Endothelial cell of umbilical vein (primary cell): ENCODE measurements around the gene IRF2BP1. TPM values are rescaled to one million over a fixed set of nuclear protein-coding genes. Genes with fewer than 3 reads are reported as not detected.

ENCODE experiments used
- BruUV-seq: library from RNA; stranded (reverse); fragments of 400-500 nt; replicated peaks from 2 replicates; lab custom pipeline; 2021; lab: Mats Ljungman, UMichigan
- CTCF ChIA-PET: fragments of 300-600, 350-600 bp; sonication (Branson Sonifier 250); formaldehyde crosslinking; loops from one replicate; lab custom pipeline; 2021; ENCODE audit warnings: antibody characterized with exemption, inconsistent platforms; lab: Charles Lee
- POLR2A ChIA-PET: fragments of 300-600, 350-600 bp; sonication (Branson Sonifier 250); formaldehyde crosslinking; loops from one replicate; lab custom pipeline; 2021; ENCODE audit warnings: antibody characterized with exemption, inconsistent platforms; lab: Charles Lee
- DNase-seq: peaks from one replicate; pipeline ENCODE4 v3.0.0-alpha.2; 2011; ENCODE audit warnings: low read depth, low spot score
- FAIRE-seq: peaks from 2 replicates; lab custom pipeline; 2011; peaks lifted over from hg19 to GRCh38; lab: Jason Lieb, UNC
- H2AFZ ChIP-seq: 2 replicates; pipeline ENCODE4 v1.6.0; 2012; ENCODE audit warnings: low read depth, low read length, control low read depth, inconsistent platforms
- H3K27ac ChIP-seq: 2 replicates; pipeline ENCODE4 v1.5.1; 2011; ENCODE audit warnings: low read depth, mild to moderate bottlenecking, control low read depth, low read length, moderate library complexity; ENCODE audit not compliant: insufficient read depth
- H3K27me3 ChIP-seq, 2 experiments: 2 replicates each; pipeline versions ENCODE4 v1.6.0 to v1.6.1; 2011; ENCODE audit warnings: low read length in 2 of 2, mixed read lengths in 1 of 2; ENCODE audit not compliant: control insufficient read depth in 2 of 2, insufficient read depth in 2 of 2
- H3K36me3 ChIP-seq, 2 experiments: 2 replicates in 1 of 2; 3 replicates in 1 of 2; pipeline ENCODE4 v1.5.1; 2011; ENCODE audit warnings: low read length in 2 of 2, mild to moderate bottlenecking in 1 of 2, moderate library complexity in 1 of 2; ENCODE audit not compliant: control insufficient read depth in 2 of 2, insufficient read depth in 2 of 2; ENCODE audit errors: extremely low read depth in 1 of 2
- H3K4me1 ChIP-seq: 3 replicates; pipeline ENCODE4 v1.5.1; 2011; ENCODE audit warnings: mild to moderate bottlenecking, low read length; ENCODE audit not compliant: control insufficient read depth, insufficient read depth; ENCODE audit errors: extremely low read depth
- H3K4me2 ChIP-seq: 2 replicates; pipeline ENCODE4 v1.6.1; 2011; ENCODE audit warnings: low read length, control low read depth, mixed read lengths; ENCODE audit not compliant: insufficient read depth
- H3K4me3 ChIP-seq, 3 experiments: fragments of 200-600 bp in 1 of 3; sonication (generic), shearing (Covaris generic) in 1 of 3; replicated peaks in 1 of 3; 2 replicates each; pipeline ENCODE4 v1.5.1; 2011 to 2016; ENCODE audit warnings: control low read depth in 3 of 3, low read length in 3 of 3, mild to moderate bottlenecking in 2 of 3, inconsistent platforms in 1 of 3, low read depth in 1 of 3, moderate library complexity in 1 of 3; ENCODE audit not compliant: insufficient read depth in 1 of 3
- H3K79me2 ChIP-seq: 2 replicates; pipeline ENCODE4 v1.6.0; 2012; ENCODE audit warnings: low read length, inconsistent platforms; ENCODE audit not compliant: control insufficient read depth, insufficient read depth
- H3K9ac ChIP-seq: replicated peaks from 2 replicates; pipeline ENCODE3; 2011; ENCODE audit warnings: low read length, control low read depth; ENCODE audit not compliant: insufficient read depth; ENCODE audit errors: extremely low read depth
- H3K9me1 ChIP-seq: replicated peaks from 3 replicates; pipeline ENCODE4 v1.6.0; 2011; ENCODE audit warnings: mild to moderate bottlenecking, low read length; ENCODE audit not compliant: control insufficient read depth, insufficient read depth; ENCODE audit errors: extremely low read depth
- H3K9me3 ChIP-seq: replicated peaks from 2 replicates; pipeline ENCODE4 v1.5.1; 2012; ENCODE audit warnings: low read length, inconsistent platforms; ENCODE audit not compliant: control insufficient read depth, insufficient read depth
- H4K20me1 ChIP-seq: replicated peaks from 2 replicates; pipeline ENCODE3; 2011; ENCODE audit warnings: mild to moderate bottlenecking, low read length; ENCODE audit not compliant: control insufficient read depth, insufficient read depth; ENCODE audit errors: extremely low read depth
- FOS ChIP-seq: IDR thresholded peaks from 2 replicates; pipeline ENCODE4 v1.6.1; 2011; ENCODE audit warnings: mild to moderate bottlenecking, low read length, moderate library complexity, borderline replicate concordance; ENCODE audit not compliant: insufficient read depth
- GATA2 ChIP-seq: IDR thresholded peaks from 2 replicates; pipeline ENCODE4 v1.7.0; 2011; ENCODE audit warnings: low read depth, mild to moderate bottlenecking, moderate library complexity, mixed read lengths, low read length; ENCODE audit not compliant: insufficient read length, insufficient read depth
- JUN ChIP-seq: IDR thresholded peaks from 2 replicates; pipeline ENCODE4 v1.6.1; 2011; ENCODE audit warnings: borderline replicate concordance, low read depth; ENCODE audit not compliant: insufficient read length, insufficient read depth
- MYC ChIP-seq: IDR thresholded peaks from one replicate; pipeline ENCODE4 v1.6.1; 2011; ENCODE audit warnings: mild to moderate bottlenecking, low read depth, low read length
- POLR2A ChIP-seq: IDR thresholded peaks from 2 replicates; pipeline ENCODE4 v1.6.1; 2012; ENCODE audit warnings: low read depth, mild to moderate bottlenecking, control low read depth, low read length
- POLR2AphosphoS5 ChIP-seq: IDR thresholded peaks from 2 replicates; pipeline ENCODE4 v1.6.1; 2012; ENCODE audit warnings: low read depth, mild to moderate bottlenecking, control low read depth, low read length, moderate library complexity; ENCODE audit not compliant: insufficient read depth
- dilution Hi-C: fragments of 300-500 bp; cut with MboI; formaldehyde crosslinking; loops from one replicate; pipeline ENCODE4 v1.15.0; 2019; ENCODE audit warnings: low sequenced_read_pairs; ENCODE audit not compliant: extremely low pct_ligation_motif_present
- intact Hi-C: fragments of 100-400 bp; cut with micrococcal nuclease; formaldehyde crosslinking; loops from one replicate; pipeline ENCODE4 v1.10.0; 2022
- polyA plus RNA-seq, 4 experiments: library from polyadenylated mRNA; depleted of rRNA in 3 of 4; stranded (reverse) in 3 of 4; unstranded in 1 of 4; fragments of >200 nt; gene quantifications; 2 replicates each; pipeline versions ENCODE4 v1.2.1 to v1.2.3, GENCODE V29; 2011 to 2012; ENCODE audit warnings: missing spikeins in 1 of 4
- total RNA-seq: library from RNA; stranded (reverse); gene quantifications from 2 replicates; pipeline ENCODE4 v1.2.3, GENCODE V29; 2021
- TF ChIP-seq, protein P1 (sequence below), 2 donors: IDR thresholded peaks; 1 replicate in 1 of 2; 2 replicates in 1 of 2; pipeline ENCODE4 v1.5.1; 2011; ENCODE audit warnings: low read length in 2 of 2, mild to moderate bottlenecking in 2 of 2, moderate library complexity in 2 of 2, control low read depth in 1 of 2, inconsistent platforms in 1 of 2, low read depth in 1 of 2; ENCODE audit not compliant: insufficient read depth in 1 of 2; ENCODE audit errors: extremely low read depth in 1 of 2
- TF ChIP-seq, protein P2 (sequence below): IDR thresholded peaks from 2 replicates; pipeline ENCODE4 v1.6.1; 2011; ENCODE audit not compliant: insufficient read depth, insufficient read length

IRF2BP1 gene
- total and polyA plus RNA-seq, 2 donors (not counting 3 experiments of a cell fraction or from before 2014, with no cell fraction given) = 12.3 to 17.5 TPM

DNA sequence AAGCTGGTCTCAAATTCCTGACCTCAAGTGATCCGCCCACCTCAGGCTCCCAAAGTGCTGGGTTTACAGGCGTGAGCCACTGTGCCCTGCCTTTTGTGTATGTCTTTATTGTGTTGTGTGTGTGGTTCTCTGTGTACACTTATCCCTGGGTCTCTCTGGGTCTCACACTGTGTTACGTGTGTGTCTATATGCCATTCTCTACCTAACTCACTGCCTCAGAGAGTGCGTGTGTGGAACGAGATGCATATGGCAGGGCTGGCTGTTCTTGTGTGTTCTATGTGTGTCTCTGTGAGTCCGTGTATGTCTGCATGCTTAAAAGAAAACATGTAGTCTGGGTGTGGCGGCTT lies 11.3 kb downstream of the IRF2BP1 start:
- Histone ChIP-seq H3K4me3 (no peak overlapping the region), H3K9ac (no peak overlapping the region), H3K79me2 (no peaks in the 10 kb centered on the region), H3K9me3 (no peaks in the 10 kb centered on the region), H3K36me3 (no peaks in the 10 kb centered on the region), H3K27me3 (peaks cover 2 to 6% of the 10 kb centered on the region in 2 experiments), H4K20me1 (no peaks in the 10 kb centered on the region), H3K27ac (no peak overlapping the region), H3K4me2 (no peak overlapping the region), H3K4me1 (no peaks in the 10 kb centered on the region), H2AFZ (no peak overlapping the region), H3K9me1 (no peaks in the 10 kb centered on the region)
- no peak for FAIRE-seq
- POLR2A ChIA-PET = no interaction called here
- dilution Hi-C loops = no loop called here
- DNase-seq = no peak
- intact Hi-C loops = no loop called here
- no peak for TF ChIP-seq MYC
- TF ChIP-seq, protein P1, sequence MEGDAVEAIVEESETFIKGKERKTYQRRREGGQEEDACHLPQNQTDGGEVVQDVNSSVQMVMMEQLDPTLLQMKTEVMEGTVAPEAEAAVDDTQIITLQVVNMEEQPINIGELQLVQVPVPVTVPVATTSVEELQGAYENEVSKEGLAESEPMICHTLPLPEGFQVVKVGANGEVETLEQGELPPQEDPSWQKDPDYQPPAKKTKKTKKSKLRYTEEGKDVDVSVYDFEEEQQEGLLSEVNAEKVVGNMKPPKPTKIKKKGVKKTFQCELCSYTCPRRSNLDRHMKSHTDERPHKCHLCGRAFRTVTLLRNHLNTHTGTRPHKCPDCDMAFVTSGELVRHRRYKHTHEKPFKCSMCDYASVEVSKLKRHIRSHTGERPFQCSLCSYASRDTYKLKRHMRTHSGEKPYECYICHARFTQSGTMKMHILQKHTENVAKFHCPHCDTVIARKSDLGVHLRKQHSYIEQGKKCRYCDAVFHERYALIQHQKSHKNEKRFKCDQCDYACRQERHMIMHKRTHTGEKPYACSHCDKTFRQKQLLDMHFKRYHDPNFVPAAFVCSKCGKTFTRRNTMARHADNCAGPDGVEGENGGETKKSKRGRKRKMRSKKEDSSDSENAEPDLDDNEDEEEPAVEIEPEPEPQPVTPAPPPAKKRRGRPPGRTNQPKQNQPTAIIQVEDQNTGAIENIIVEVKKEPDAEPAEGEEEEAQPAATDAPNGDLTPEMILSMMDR (IDR thresholded peaks at IDR 0.05; ENCODE audit: extremely low read depth in 1 of 2, insufficient read depth in 1 of 2, low read depth in 1 of 2, low read length in 2 of 2) = no peak
- TF ChIP-seq POLR2AphosphoS5 = no peak
- no peak for TF ChIP-seq GATA2
- no peak for TF ChIP-seq JUN
- TF ChIP-seq, protein P2, sequence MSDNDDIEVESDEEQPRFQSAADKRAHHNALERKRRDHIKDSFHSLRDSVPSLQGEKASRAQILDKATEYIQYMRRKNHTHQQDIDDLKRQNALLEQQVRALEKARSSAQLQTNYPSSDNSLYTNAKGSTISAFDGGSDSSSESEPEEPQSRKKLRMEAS = no peak
- TF ChIP-seq POLR2A = no peak
- no peak for TF ChIP-seq FOS
- BruUV-seq = no TSS peak
- CTCF ChIA-PET = no interaction called here
